ENCODE measurements around the gene ATP10D.
"Not testable (repeated sequence)": the region's sequence is repeated elsewhere in the genome, so short reads cannot be mapped to it uniquely, and the experiment has no call there.

Gene ATP10D

GRCh38 chr4:47538111-47538824, 53.2 kb downstream of the ATP10D start:
- DNase-seq: no peak

- no peak for DNase-seq
These were observed 53.7 kb downstream of the ATP10D start for GRCh38 chr4:47538825-47539154.

DNA sequence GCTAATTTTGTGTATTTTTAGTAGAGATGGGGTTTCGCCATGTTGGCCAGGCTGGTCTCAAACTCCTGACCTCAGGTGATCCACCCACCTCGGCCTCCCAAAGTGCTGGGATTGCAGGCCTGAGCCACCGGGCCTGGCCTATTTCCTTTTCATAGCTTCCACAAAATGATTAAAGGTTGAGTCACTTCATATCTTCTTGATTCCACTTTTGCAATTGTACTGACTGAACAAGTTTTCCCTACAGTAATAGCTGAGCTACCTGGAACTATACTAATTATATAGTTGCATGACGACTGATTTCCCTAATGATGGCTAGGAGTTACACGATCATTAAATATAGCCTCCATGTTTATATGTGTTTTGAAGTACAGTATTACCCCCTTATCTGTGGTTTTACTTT, 57.6 kb downstream of the ATP10D start:
- not testable (repeated sequence) for DNase-seq

DNA sequence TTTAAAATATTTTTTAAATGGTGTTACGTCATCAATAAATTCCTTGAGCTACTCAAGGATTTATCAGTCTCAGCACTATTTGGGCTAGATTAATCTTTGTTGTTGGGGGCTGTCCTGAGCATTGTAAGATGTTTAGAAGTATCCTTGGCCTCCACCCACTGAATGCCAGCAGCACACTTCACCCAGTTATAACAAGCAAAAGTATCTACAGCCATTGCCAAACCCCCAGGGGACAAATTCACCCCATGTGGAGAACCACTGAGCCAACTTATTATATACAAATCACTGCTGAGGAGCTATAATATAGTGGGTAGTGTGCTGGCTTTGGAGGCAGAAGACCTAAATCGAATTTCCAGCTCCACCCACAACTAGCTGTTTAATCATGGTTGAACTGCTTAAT, 58.3 kb downstream of the ATP10D start:
- no peak for DNase-seq

DNA sequence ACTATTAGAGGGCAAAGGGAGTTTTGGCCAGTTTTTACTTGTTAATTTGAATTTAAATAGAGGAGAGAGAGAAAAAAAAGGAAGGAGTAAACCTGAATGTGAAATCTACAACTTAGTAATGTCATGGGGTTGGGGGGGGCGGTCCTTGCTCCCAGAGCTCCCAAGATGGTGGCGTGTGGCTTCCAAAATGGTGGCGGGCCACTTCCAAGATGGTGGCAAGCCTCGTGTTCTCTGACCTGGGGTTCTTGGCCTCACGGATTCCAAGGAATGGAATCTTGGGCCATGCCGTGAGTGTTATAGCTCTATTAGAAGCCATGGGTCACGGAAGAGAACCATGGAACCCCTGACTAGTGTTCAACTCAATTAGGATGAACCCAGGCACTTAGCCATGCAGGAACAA, 65.3 kb downstream of the ATP10D start:
- DNase-seq: not testable (repeated sequence)

DNA sequence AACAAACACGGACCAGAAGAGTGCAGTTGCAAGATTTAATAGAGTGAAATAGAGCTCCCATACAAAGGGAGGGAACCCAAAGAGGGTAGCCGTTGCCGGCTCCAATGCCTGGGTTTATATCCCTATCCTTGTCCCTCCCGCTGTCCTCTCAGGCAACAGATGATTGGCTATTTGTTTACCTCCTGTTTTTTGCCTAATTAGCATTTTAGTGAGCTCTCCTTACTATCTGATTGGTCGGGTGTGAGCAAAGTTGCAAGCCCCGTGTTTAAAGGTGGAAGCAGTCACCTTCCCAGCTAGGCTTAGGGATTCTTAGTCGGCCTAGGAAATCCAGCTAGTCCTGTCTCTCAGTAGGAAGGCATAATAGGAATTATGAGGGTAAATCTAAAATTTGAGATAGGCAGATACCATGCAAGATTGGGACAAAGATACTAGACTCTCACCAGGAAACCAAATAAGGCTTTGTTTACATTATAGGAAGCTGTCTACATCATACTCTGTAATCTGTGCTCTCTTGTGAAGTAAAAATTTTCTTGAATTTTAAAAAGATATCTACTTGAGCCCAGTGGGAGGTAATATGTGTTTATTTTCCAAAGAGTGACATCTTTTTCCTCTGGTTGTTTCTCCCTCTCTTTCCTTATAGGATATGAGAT, 65.9 kb downstream of the ATP10D start:
- no peak for DNase-seq

DNA sequence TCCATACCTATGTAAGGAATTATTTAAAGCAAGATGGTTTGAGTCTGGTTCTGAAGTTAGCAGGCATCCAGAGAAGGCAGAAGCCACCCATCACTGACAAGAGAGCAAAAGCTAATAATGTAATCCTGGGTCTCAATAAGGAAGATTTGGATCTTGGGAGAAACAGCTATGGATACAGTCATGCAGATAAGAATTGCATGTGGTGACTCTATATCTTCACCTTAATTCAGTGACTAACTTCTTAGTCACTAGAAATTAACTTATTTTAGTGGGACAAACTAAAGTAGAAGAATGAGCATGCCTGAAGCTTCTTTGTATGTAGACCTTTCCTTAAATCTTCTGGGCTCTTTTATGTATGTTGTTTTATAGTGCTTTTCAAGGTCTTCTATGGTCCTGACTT, 66.6 kb downstream of the ATP10D start:
- no peak for DNase-seq

GRCh38 chr4:47553329-47554125, 68.5 kb downstream of the ATP10D start:
- no peak for DNase-seq

DNA sequence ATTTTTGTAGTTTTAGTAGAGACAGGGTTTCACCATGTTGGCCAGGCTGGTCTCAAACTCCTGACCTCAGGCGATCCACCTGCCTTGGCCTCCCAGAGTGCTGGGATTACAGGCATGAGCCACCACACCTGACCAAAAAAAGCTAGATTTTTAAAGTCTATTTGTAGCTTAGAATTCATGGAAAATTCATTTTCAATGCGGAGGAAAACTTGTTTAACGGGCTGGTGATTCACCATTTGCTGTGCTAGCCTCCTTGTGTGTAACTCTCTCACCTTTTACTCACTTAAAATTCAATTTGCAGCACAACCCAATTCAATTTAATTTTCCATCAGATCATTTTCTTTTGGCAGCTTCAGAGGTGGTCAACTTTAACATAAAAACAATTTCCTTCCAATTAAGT, 70.8 kb downstream of the ATP10D start:
- DNase-seq: not testable (repeated sequence)

DNA sequence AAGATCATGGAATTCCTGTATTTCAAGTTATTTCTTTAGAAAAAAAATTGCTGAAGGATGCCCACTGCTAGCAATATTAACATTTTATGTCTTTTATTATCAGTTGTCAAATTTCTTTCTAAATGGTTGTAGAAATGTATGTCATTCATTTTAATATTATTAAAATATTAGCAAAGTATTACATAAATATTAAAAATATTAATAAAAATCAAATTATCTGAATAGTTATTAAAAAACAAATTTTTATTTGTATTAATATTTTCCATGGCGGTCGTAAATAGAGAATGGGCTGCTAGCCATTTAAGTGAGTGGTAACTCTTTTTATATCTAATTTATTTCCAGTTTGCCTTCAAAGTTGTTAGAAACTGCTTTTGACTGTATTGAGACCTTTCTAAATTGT, 72.2 kb downstream of the ATP10D start:
- no peak for DNase-seq

DNA sequence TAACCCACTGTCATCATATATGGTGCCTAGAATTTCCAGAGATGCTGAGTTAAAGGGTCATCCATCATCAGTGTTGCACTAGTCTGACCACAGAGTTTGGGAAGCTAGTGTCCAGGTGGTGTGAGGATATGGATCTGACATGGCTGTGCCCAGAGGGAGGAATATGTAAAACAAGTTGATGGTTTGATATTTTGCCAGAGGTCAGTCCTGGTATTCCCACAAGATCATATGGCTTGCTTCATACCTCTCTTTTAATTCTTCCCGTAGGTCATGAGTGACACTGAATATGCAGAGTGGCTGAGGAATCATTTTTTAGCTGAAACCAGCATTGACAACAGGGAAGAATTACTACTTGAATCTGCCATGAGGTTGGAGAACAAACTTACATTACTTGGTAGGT, 75.6 kb downstream of the ATP10D start:
- no peak for DNase-seq

GRCh38 chr4:47561331-47561730, 76.3 kb downstream of the ATP10D start:
- DNase-seq: no peak

DNA sequence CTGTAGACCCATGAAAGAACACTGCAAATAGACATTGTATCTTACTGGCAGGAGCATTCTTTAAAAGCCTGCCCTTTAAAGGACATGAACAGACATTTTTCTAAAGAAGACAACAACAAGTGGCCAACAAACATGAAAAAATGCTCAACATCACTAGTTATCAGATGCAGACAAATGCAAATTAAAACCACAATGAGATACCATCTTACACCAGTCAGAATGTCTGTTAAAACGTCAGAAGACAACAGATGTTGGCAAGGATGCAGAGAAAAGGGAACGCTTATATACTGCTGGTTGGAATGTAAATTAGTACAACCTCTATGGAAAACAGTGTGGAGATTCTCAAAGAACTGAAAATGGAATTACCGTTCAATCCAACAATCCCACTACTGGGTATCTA, 77.2 kb downstream of the ATP10D start:
- no peak for DNase-seq

GRCh38 chr4:47566566-47566965, 81.5 kb downstream of the ATP10D start:
- no peak for DNase-seq

GRCh38 chr4:47566969-47567368, 81.9 kb downstream of the ATP10D start:
- DNase-seq: no peak

- DNase-seq: no peak
These were observed 82.4 kb downstream of the ATP10D start for GRCh38 chr4:47567511-47567910.

DNA sequence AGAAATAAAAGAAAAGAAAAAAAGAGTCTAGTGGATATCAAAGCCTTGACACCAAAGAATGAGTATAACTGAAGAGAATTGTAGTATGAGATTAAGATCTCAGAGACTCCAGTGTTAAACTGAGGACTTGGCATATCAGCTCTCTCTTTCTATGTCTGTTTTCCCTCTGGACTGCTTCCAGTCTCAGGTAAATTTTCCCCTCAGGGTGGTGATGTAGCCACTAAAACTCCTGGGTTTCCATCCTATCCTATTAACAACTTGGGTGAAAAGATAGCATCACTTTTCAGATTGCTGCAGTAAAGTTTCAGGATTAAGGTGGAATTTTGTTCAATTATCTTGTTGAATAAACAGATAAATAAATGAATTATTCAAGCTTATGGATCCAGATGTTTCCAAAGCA, 85.7 kb downstream of the ATP10D start:
- DNase-seq: no peak

DNA sequence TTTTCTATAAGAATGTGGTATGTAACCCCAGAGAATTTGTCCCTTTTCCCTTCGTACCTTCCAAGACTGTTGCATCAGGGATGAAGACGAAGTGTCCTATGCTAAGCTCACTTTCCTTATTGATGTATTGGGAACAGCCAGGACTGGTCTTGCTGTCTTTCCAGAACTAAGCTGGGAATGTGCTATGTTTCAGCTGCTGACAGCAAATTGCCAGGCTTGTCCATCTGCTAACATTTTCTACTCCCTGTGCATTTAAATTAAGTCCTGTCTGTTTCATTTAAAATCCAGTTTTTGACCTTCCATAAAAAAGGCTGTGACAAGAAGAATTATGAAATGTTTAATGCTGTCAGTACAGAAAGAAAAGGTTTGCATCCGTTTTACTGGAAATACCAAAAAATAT, 87.9 kb downstream of the ATP10D start:
- DNase-seq: no peak

DNA sequence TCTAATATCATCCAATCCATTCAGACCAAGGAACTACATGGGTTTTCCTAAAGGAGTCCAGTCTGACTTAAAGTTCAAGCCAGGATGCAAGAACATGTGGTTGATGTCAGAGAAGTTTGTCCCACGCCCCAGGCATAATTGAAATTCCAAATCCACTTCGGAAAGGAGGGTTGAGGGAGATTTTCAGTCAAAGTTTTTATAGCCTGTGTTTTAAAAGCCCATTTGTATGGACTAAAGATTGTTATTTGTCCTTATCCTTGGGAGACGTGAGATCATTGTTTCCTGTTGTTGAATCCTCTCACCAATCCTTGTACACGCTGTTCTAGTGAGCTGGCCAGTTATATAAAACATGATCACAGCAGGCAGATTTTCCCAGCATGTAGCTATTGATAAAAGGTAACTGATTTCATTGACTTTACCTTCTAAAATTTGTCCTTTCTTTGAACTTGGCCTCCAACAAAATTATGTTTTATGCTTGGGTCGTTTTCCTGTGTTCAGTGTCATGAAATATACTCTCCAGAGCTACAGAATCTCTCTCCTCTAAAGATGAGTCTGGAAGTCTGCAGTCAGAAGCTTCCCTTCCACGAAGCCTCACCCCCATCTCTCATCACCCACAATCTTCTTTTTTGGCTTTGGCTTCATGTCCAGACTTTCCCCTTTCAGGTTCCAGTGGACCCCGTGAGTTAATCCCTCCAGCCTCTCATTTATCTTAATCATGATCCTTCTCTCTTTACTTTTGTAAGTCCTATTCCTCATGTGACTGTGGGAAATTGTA, 92.9 kb downstream of the ATP10D start:
- no peak for DNase-seq

DNA sequence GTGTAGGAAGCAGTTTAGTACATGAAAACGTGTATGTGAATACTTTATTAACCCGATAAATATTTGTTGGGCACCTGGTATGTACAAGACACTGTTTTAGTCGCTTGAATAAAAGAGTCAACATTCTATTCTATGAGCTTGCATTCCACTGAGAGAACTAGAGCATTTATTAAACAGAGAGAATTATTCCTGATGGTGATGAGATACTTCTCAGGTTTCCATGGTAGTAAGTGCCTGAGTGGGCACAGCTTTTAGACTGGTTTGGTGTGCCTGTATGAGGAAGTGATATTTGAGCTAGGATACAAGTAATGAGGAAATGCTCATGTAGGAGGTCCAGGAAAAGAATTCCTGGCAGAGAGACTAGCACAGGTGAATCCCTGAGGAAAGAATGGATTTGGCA, 94.2 kb downstream of the ATP10D start:
- DNase-seq: no peak

GRCh38 chr4:47590325-47590724, 105.2 kb downstream of the ATP10D start:
- DNase-seq: no peak

DNA sequence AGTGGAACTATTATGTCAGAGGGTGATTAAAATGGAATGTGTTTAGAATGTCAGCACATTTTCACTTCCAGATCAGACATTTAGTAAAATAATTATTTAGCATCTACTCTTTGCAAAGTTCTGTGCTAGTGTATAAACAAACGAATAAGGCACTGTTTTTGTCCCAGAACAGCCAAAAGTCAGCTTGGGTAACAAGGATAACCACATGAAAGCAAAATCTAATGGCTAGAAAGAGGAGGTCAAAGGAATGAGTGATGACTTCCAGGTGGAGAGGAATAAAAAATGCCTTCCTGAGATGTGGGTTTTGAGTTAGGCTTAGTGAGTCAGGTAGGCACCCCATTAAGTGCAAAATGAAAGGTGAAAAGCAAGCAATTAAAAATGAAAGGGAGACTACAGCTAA, 112.6 kb downstream of the ATP10D start:
- DNase-seq: no peak

- no peak for DNase-seq
These were observed 113.2 kb downstream of the ATP10D start for GRCh38 chr4:47598320-47598719.
